ENCODE data around the gene TAF11L14.
"Not testable (repeated sequence)": the region's sequence is repeated elsewhere in the genome, so short reads cannot be mapped to it uniquely, and the experiment has no call there.

Gene TAF11L14

GRCh38 chr5:17634160-17634559 lies at the start of gene TAF11L14:
Gene TAF11L14, plus strand, starts transcription at chr5:17634460.
- no peak for DNase-seq

- not testable (repeated sequence) for DNase-seq
Measured at GRCh38 chr5:17585658-17586057, 48.6 kb upstream of the TAF11L14 start, which contains the start of gene TAF11L7. Gene TAF11L7, minus strand, starts transcription at chr5:17585758.

- DNase-seq = not testable (repeated sequence)
Measured at GRCh38 chr5:17590860-17591259, 43.4 kb upstream of the TAF11L14 start, which contains the start of gene TAF11L8. Gene TAF11L8, minus strand, starts transcription at chr5:17590960.

- DNase-seq = not testable (repeated sequence)
Measured at GRCh38 chr5:17594255-17594654, 40.0 kb upstream of the TAF11L14 start, which contains the start of gene TAF11L9. Gene TAF11L9, minus strand, starts transcription at chr5:17594394.

- not testable (repeated sequence) for DNase-seq
Measured at GRCh38 chr5:17597728-17598127, 36.5 kb upstream of the TAF11L14 start, which contains the start of gene TAF11L10. Gene TAF11L10, minus strand, starts transcription at chr5:17597828.

- DNase-seq = not testable (repeated sequence)
Measured at GRCh38 chr5:17603880-17604279, 30.4 kb upstream of the TAF11L14 start, which contains the start of gene TAF11L11. Gene TAF11L11, plus strand, starts transcription at chr5:17604183.

GRCh38 chr5:17604951-17605350 lies 29.3 kb upstream of the TAF11L14 start:
- DNase-seq = no peak

- not testable (repeated sequence) for DNase-seq
Measured at GRCh38 chr5:17607461-17607860, 26.8 kb upstream of the TAF11L14 start.

- DNase-seq = not testable (repeated sequence)
Measured at GRCh38 chr5:17610092-17610491, 24.2 kb upstream of the TAF11L14 start, which contains the start of gene TAF11L12. Gene TAF11L12, plus strand, starts transcription at chr5:17610392.

- DNase-seq = no peak
Measured at GRCh38 chr5:17614872-17615605, 19.2 kb upstream of the TAF11L14 start.

- no peak for DNase-seq
Measured at GRCh38 chr5:17619354-17619753, 14.9 kb upstream of the TAF11L14 start.

GRCh38 chr5:17620627-17621026 lies 13.6 kb upstream of the TAF11L14 start:
- no peak for DNase-seq

- DNase-seq = no peak
Measured at GRCh38 chr5:17625686-17626085, 8.6 kb upstream of the TAF11L14 start.

GRCh38 chr5:17631788-17632187 lies 2.5 kb upstream of the TAF11L14 start, which contains the start of gene TAF11L13:
Gene TAF11L13, plus strand, starts transcription at chr5:17632088.
- not testable (repeated sequence) for DNase-seq

- not testable (repeated sequence) for DNase-seq
Measured at GRCh38 chr5:17649232-17649631, 15.0 kb downstream of the TAF11L14 start.

GRCh38 chr5:17655201-17655759 lies 21.0 kb downstream of the TAF11L14 start:
- not testable (repeated sequence) for DNase-seq

- no peak for DNase-seq
Measured at GRCh38 chr5:17655921-17656320, 21.7 kb downstream of the TAF11L14 start.

- no peak for DNase-seq
Measured at GRCh38 chr5:17663182-17663581, 28.9 kb downstream of the TAF11L14 start.

- DNase-seq = no peak
Measured at GRCh38 chr5:17665836-17666235, 31.6 kb downstream of the TAF11L14 start.

GRCh38 chr5:17666726-17667235 lies 32.5 kb downstream of the TAF11L14 start:
- no peak for DNase-seq

- no peak for DNase-seq
Measured at GRCh38 chr5:17670353-17670752, 36.1 kb downstream of the TAF11L14 start.

- DNase-seq = no peak
Measured at GRCh38 chr5:17678751-17679324, 44.6 kb downstream of the TAF11L14 start.

- no peak for DNase-seq
Measured at GRCh38 chr5:17679597-17680203, 45.4 kb downstream of the TAF11L14 start.

Measured in KG1 (cell line).